Measurements from ENCODE around the gene KLHL10. TPM values are rescaled to one million over a fixed set of nuclear protein-coding genes. Genes with fewer than 3 reads are reported as not detected.

Gene KLHL10
- total RNA-seq, 1 experiment from 2014 or later = not detected

DNA sequence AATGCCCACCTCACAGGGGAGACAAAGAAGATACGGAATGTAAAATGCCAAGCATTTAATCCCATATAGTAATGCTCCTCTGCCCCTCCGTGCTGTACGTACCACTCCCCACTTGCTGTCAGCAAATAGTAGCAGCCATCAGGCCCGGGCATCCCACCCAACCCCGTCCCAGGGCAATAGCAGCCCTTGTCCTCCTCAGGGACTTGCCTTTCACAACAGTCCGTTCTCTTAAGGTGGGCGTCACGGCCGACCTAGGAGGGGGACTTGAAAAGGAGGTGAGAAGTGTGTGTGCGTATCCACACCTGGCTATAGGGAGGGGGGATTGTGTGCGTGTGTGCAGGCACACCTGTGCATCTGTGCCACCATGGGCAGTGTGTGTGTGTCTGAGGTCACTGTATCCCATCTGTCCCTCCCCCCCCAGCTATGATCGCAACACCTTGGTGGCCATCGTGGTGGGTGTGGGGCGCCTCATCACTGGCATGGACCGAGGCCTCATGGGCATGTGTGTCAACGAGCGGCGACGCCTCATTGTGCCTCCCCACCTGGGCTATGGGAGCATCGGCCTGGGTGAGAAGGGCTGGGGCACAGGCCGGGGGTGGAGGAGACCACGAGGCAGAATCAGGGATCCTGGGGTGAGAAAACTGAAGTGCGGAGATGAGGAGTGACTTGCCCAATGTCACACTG is 20.8 kb upstream of the KLHL10 start:
- H3K27ac Mint-ChIP-seq (ENCODE audit: low read depth, unreplicated experiment) = no peak overlapping the region

DNA sequence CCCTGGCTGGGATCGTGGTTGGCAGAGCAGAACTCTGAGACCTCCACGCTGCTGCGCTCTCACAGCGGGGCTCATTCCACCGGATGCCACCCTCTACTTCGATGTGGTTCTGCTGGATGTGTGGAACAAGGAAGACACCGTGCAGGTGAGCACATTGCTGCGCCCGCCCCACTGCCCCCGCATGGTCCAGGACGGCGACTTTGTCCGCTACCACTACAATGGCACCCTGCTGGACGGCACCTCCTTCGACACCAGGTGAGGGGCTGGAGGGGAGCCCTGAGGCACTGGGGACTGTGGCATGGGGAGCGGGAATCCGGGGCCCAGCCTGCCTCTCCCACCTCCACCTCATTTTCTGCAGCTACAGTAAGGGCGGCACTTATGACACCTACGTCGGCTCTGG is 19.6 kb upstream of the KLHL10 start:
- intact Hi-C loops (cut with micrococcal nuclease) = no loop called here
- H3K9me3 Mint-ChIP-seq (ENCODE audit: unreplicated experiment) = no peaks in the 10 kb centered on the region
- H3K4me1 Mint-ChIP-seq (ENCODE audit: insufficient read depth, unreplicated experiment) = no peaks in the 10 kb centered on the region
- ChIA-PET CTCF (no interaction called here), POLR2A (no interaction called here)
- no TSS peak for BruUV-seq (replicated peaks)
- H3K27me3 Mint-ChIP-seq (ENCODE audit: insufficient read depth, unreplicated experiment) = no peaks in the 10 kb centered on the region
- no peak for DNase-seq (ENCODE audit: unreplicated experiment)
- peaks cover 26% of the 10 kb centered on the region for H3K36me3 Mint-ChIP-seq (ENCODE audit: insufficient read depth, unreplicated experiment)
- H3K27ac Mint-ChIP-seq (ENCODE audit: low read depth, unreplicated experiment) = no peak overlapping the region
- TF ChIP-seq, protein P1, sequence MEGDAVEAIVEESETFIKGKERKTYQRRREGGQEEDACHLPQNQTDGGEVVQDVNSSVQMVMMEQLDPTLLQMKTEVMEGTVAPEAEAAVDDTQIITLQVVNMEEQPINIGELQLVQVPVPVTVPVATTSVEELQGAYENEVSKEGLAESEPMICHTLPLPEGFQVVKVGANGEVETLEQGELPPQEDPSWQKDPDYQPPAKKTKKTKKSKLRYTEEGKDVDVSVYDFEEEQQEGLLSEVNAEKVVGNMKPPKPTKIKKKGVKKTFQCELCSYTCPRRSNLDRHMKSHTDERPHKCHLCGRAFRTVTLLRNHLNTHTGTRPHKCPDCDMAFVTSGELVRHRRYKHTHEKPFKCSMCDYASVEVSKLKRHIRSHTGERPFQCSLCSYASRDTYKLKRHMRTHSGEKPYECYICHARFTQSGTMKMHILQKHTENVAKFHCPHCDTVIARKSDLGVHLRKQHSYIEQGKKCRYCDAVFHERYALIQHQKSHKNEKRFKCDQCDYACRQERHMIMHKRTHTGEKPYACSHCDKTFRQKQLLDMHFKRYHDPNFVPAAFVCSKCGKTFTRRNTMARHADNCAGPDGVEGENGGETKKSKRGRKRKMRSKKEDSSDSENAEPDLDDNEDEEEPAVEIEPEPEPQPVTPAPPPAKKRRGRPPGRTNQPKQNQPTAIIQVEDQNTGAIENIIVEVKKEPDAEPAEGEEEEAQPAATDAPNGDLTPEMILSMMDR (IDR thresholded peaks at IDR 0.05; ENCODE audit: unreplicated experiment) = no peak
- H3K4me3 Mint-ChIP-seq (ENCODE audit: unreplicated experiment) = no peak overlapping the region

More for the DNA sequence above, 20.8 kb upstream of the KLHL10 start:
- intact Hi-C loops (cut with micrococcal nuclease) = no loop called here
- no TSS peak for BruUV-seq (replicated peaks)
- TF ChIP-seq, protein P1 (IDR thresholded peaks at IDR 0.05; ENCODE audit: unreplicated experiment) = no peak
- H3K4me1 Mint-ChIP-seq (ENCODE audit: insufficient read depth, unreplicated experiment) = peaks cover 5% of the 10 kb centered on the region
- H3K27me3 Mint-ChIP-seq (ENCODE audit: insufficient read depth, unreplicated experiment) = no peaks in the 10 kb centered on the region
- H3K36me3 Mint-ChIP-seq (ENCODE audit: insufficient read depth, unreplicated experiment) = peaks cover 26% of the 10 kb centered on the region
- CTCF ChIA-PET = interaction anchor here (0.6 kb wide), 1 partner anchor 79 kb away, joined by 4 read pairs; no protein-coding TSS in a partner anchor
- no peak for DNase-seq (ENCODE audit: unreplicated experiment)
- no peaks in the 10 kb centered on the region for H3K9me3 Mint-ChIP-seq (ENCODE audit: unreplicated experiment)
- H3K4me3 Mint-ChIP-seq (ENCODE audit: unreplicated experiment) = no peak overlapping the region
- POLR2A ChIA-PET = no interaction called here

DNA sequence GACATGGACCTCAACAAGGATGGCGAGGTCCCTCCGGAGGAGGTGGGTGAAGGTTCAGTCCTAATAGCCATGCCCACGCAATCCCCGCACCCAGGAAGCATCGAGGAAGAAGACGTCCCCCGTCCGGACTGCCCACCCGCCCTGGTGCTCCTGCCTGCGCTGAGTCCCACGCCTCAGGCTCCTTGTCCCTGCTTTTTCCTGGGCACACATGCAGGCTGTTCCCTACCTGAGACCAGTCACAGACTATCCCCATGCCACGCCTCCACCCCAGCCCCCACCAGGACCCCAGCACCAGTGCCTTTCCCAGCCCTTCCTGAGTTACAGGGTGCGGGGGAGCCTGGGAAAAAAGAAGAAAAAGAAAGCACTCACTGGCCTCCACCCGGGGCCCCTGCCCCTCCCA is 15.8 kb upstream of the KLHL10 start:
- ChIA-PET CTCF (no interaction called here), POLR2A (interaction anchor here (1.2 to 1.7 kb wide), 2 partner anchors 10 to 12 kb away, joined by 3 read pairs; no protein-coding TSS in a partner anchor)
- no TSS peak for BruUV-seq (replicated peaks)
- no peak overlapping the region for H3K4me3 Mint-ChIP-seq (ENCODE audit: unreplicated experiment)
- no peaks in the 10 kb centered on the region for H3K4me1 Mint-ChIP-seq (ENCODE audit: insufficient read depth, unreplicated experiment)
- intact Hi-C loops (cut with micrococcal nuclease) = no loop called here
- no peak overlapping the region for H3K27ac Mint-ChIP-seq (ENCODE audit: low read depth, unreplicated experiment)
- peaks cover 37% of the 10 kb centered on the region for H3K36me3 Mint-ChIP-seq (ENCODE audit: insufficient read depth, unreplicated experiment)
- H3K9me3 Mint-ChIP-seq (ENCODE audit: unreplicated experiment) = no peaks in the 10 kb centered on the region
- no peak for DNase-seq (ENCODE audit: unreplicated experiment)
- TF ChIP-seq, protein P1 (IDR thresholded peaks at IDR 0.05; ENCODE audit: unreplicated experiment) = no peak
- no peaks in the 10 kb centered on the region for H3K27me3 Mint-ChIP-seq (ENCODE audit: insufficient read depth, unreplicated experiment)

DNA sequence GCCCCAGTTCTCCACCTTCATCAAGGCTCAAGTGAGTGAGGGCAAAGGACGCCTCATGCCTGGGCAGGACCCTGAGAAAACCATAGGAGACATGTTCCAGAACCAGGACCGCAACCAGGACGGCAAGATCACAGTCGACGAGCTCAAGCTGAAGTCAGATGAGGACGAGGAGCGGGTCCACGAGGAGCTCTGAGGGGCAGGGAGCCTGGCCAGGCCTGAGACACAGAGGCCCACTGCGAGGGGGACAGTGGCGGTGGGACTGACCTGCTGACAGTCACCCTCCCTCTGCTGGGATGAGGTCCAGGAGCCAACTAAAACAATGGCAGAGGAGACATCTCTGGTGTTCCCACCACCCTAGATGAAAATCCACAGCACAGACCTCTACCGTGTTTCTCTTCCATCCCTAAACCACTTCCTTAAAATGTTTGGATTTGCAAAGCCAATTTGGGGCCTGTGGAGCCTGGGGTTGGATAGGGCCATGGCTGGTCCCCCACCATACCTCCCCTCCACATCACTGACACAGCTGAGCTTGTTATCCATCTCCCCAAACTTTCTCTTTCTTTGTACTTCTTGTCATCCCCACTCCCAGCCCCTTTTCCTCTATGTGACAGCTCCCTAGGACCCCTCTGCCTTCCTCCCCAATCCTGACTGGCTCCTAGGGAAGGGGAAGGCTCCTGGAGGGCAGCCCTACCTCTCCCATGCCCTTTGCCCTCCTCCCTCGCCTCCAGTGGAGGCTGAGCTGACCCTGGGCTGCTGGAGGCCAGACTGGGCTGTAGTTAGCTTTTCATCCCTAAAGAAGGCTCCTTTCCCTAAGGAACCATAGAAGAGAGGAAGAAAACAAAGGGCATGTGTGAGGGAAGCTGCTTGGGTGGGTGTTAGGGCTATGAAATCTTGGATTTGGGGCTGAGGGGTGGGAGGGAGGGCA is 15.1 kb upstream of the KLHL10 start:
- no peaks in the 10 kb centered on the region for H3K27me3 Mint-ChIP-seq (ENCODE audit: insufficient read depth, unreplicated experiment)
- no peaks in the 10 kb centered on the region for H3K4me1 Mint-ChIP-seq (ENCODE audit: insufficient read depth, unreplicated experiment)
- no peak overlapping the region for H3K27ac Mint-ChIP-seq (ENCODE audit: low read depth, unreplicated experiment)
- no peaks in the 10 kb centered on the region for H3K9me3 Mint-ChIP-seq (ENCODE audit: unreplicated experiment)
- H3K36me3 Mint-ChIP-seq (ENCODE audit: insufficient read depth, unreplicated experiment) = peaks cover 43% of the 10 kb centered on the region
- TF ChIP-seq, protein P1 (IDR thresholded peaks at IDR 0.05; ENCODE audit: unreplicated experiment) = no peak
- H3K4me3 Mint-ChIP-seq (ENCODE audit: unreplicated experiment) = no peak overlapping the region
- BruUV-seq (replicated peaks) = TSS peak; percentile 79
- DNase-seq (ENCODE audit: unreplicated experiment) = no peak
- ChIA-PET CTCF (interaction anchor here (1.1 kb wide), 1 partner anchor 21 kb away, joined by 3 read pairs; no protein-coding TSS in a partner anchor), POLR2A (interaction anchor here (0.6 to 1.7 kb wide), 8 partner anchors 10 to 137 kb away, joined by 3 to 6 read pairs (median 3); partner anchors contain the start of genes ACLY and FKBP10)
- intact Hi-C loops (cut with micrococcal nuclease) = no loop called here
